HEK293T (cell line): Measurements from ENCODE around the gene ULBP1.
"Not testable (repeated sequence)": the region's sequence is repeated elsewhere in the genome, so short reads cannot be mapped to it uniquely, and the experiment has no call there.

Experiments used
- SUZ12 ChIP-seq: fragments of 450-650 bp; IDR thresholded peaks from 2 replicates; pipeline ENCODE4 v1.6.1; 2016; ENCODE audit warnings: mild to moderate bottlenecking
- ZNF384 ChIP-seq: fragments of 450-650 bp; IDR thresholded peaks from 2 replicates; pipeline ENCODE4 v1.6.1; 2016

DNA sequence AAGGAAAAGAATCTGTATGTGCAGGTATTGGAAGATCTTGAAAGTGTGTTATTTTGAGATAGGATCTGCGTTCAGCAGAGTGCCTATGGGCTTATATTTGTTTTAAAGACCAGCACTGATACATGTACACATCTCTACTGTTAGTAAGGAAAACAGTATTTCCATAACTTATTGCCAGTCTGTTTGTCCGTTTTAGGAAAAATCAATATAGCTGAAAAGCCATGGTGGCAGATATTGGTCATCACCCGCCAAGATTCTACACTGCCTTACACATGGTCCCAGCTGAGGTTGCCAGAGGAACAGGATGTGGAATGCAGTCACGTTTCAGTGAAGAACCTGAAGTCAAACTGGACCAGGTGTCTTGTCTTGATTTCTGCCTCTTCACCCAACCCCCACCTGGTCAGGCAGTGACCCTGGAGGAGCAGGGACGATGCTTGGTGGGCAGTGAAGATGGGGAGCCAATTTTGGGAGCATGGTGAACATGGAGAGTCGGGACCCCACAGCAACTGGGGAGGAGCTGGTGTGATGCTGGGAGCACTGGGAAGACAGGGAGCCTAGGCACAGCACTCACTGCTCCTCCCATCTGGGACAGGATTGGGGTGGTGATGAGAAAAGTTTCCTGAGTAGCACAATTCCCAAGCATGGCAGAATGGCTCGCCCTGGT is 8.0 kb upstream of the ULBP1 start:
- not testable (repeated sequence) for TF ChIP-seq SUZ12, ZNF384
